GM12878 (cell line): Measurements from ENCODE around the gene GAREM1.

Source experiments
- CEBPB ChIP-seq, 2 experiments: fragments of 150-350 bp in 1 of 2; IDR thresholded peaks; 2 replicates each; pipeline ENCODE4 v1.6.1; 2012 to 2014; ENCODE audit warnings: low read depth in 2 of 2, low read length in 2 of 2, borderline replicate concordance in 1 of 2, inconsistent platforms in 1 of 2
- SRF ChIP-seq, 2 experiments: IDR thresholded peaks; 2 replicates each; pipeline ENCODE4 v1.6.1; 2011; ENCODE audit warnings: low read depth in 2 of 2, low read length in 2 of 2, mild to moderate bottlenecking in 1 of 2, moderate library complexity in 1 of 2

DNA sequence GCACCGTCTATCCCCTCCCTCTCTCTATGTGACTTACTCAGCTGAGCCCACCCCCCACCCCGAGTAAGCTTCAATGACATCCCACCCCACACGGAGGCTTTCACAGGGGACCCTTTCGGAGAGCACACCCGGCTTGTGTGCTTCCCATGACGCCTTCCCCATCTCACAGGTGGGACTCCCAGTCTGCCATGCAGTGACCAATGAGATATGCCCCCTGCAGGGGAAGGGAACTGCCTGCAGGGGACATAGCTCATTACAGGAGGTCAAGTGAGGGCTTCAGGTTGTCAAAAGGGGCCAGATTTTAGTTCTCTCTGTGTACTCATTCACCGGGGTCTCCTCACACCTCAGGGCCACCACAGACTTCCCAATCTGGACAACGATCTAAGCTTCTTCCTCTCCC lies 112.6 kb downstream of the GAREM1 start:
- no peak for TF ChIP-seq SRF (IDR thresholded peaks at IDR 0.05; ENCODE audit: low read depth in 2 of 2, low read length in 2 of 2)
- no peak for TF ChIP-seq CEBPB (IDR thresholded peaks at IDR 0.05; ENCODE audit: borderline replicate concordance in 1 of 2, low read depth in 2 of 2, low read length in 2 of 2)
